BLaER1 (cell line): ENCODE results near the gene C8G.
A peak's percentile ranks its signal among the peaks of the same experiment; 100 is the strongest.

Experiments
- H3K27ac ChIP-seq: shearing (Covaris generic); formaldehyde crosslinking; 2 replicates; pipeline ENCODE4 v1.8.1; 2022
- H3K27me3 ChIP-seq: shearing (Covaris generic); formaldehyde crosslinking; 2 replicates; pipeline ENCODE4 v1.8.1; 2022
- H3K36me3 ChIP-seq: shearing (Covaris generic); formaldehyde crosslinking; 2 replicates; pipeline ENCODE4 v1.8.1; 2022
- H3K4me1 ChIP-seq: shearing (Covaris generic); formaldehyde crosslinking; 2 replicates; pipeline ENCODE4 v1.8.1; 2022
- H3K4me2 ChIP-seq: shearing (Covaris generic); formaldehyde crosslinking; 2 replicates; pipeline ENCODE4 v1.8.1; 2022
- H3K4me3 ChIP-seq: shearing (Covaris generic); formaldehyde crosslinking; 2 replicates; pipeline ENCODE4 v1.8.1; 2022
- H3K9ac ChIP-seq: shearing (Covaris generic); formaldehyde crosslinking; 2 replicates; pipeline ENCODE4 v1.8.1; 2022
- H3K9me3 ChIP-seq: shearing (Covaris generic); formaldehyde crosslinking; 2 replicates; pipeline ENCODE4 v1.8.1; 2022
- H4K20me1 ChIP-seq: shearing (Covaris generic); formaldehyde crosslinking; 2 replicates; pipeline ENCODE4 v1.8.1; 2022
- Cebpa-rat ChIP-seq: shearing (Covaris generic); IDR thresholded peaks from 2 replicates; pipeline ENCODE4 v1.8.1; 2022

C8G gene

GRCh38 chr9:136973618-136974617 is 28.9 kb downstream of the C8G start:
- Histone ChIP-seq H3K4me2 (peak overlapping the region; percentile 70; the same call in 1 of the 2 replicates), H3K4me3 (no peak overlapping the region), H3K36me3 (no peaks in the 10 kb centered on the region), H4K20me1 (no peaks in the 10 kb centered on the region), H3K9ac (no peak overlapping the region), H3K4me1 (peaks cover 54% of the 10 kb centered on the region), H3K27ac (no peak overlapping the region), H3K27me3 (no peaks in the 10 kb centered on the region), H3K9me3 (no peaks in the 10 kb centered on the region)
- TF ChIP-seq Cebpa-rat = no peak

GRCh38 chr9:136974817-136975535 is 29.9 kb downstream of the C8G start:
- TF ChIP-seq Cebpa-rat = no peak
- no peak overlapping the region for H3K4me3 ChIP-seq
- no peak overlapping the region for H3K27ac ChIP-seq
- no peaks in the 10 kb centered on the region for H3K27me3 ChIP-seq
- H3K9me3 ChIP-seq = no peaks in the 10 kb centered on the region
- H3K4me2 ChIP-seq = peak overlapping the region; percentile 70
- no peaks in the 10 kb centered on the region for H4K20me1 ChIP-seq
- H3K4me1 ChIP-seq = peaks cover 62% of the 10 kb centered on the region
- no peak overlapping the region for H3K9ac ChIP-seq
- no peaks in the 10 kb centered on the region for H3K36me3 ChIP-seq

GRCh38 chr9:136975644-136976043 is 30.6 kb downstream of the C8G start:
- Histone ChIP-seq H3K9me3 (no peaks in the 10 kb centered on the region), H3K9ac (no peak overlapping the region), H3K4me1 (peaks cover 57% of the 10 kb centered on the region), H3K4me2 (peak overlapping the region; percentile 70), H3K4me3 (no peak overlapping the region), H4K20me1 (no peaks in the 10 kb centered on the region), H3K36me3 (no peaks in the 10 kb centered on the region), H3K27me3 (no peaks in the 10 kb centered on the region), H3K27ac (0 out of 2 replicates have a peak overlapping the region, but pooled peaks have one; percentile 13)
- TF ChIP-seq Cebpa-rat = no peak

GRCh38 chr9:136977223-136977622 is 32.2 kb downstream of the C8G start, which contains the start of gene PTGDS:
PTGDS (plus strand) TSS chr9:136977504; CDS start chr9:136977579, 75 bp downstream.
- Histone ChIP-seq H3K9me3 (no peaks in the 10 kb centered on the region), H3K36me3 (no peaks in the 10 kb centered on the region), H3K27me3 (peaks cover 2% of the 10 kb centered on the region; the same call in 1 of the 2 replicates), H3K4me1 (peaks cover 43% of the 10 kb centered on the region), H3K4me2 (peak within 1 kb of the TSS; percentile 70), H3K27ac (no peak within 1 kb of the TSS), H3K4me3 (no peak within 1 kb of the TSS), H4K20me1 (no peaks in the 10 kb centered on the region), H3K9ac (no peak within 1 kb of the TSS)
- no peak for TF ChIP-seq Cebpa-rat

GRCh38 chr9:136977649-136978072 is 32.6 kb downstream of the C8G start:
- no peak overlapping the region for H3K27ac ChIP-seq
- H3K9me3 ChIP-seq = no peaks in the 10 kb centered on the region
- no peaks in the 10 kb centered on the region for H4K20me1 ChIP-seq
- no peaks in the 10 kb centered on the region for H3K36me3 ChIP-seq
- no peak overlapping the region for H3K9ac ChIP-seq
- no peak overlapping the region for H3K4me2 ChIP-seq
- no peak overlapping the region for H3K4me3 ChIP-seq
- no peak for TF ChIP-seq Cebpa-rat
- peaks cover 6% of the 10 kb centered on the region for H3K27me3 ChIP-seq
- H3K4me1 ChIP-seq = peaks cover 43% of the 10 kb centered on the region

GRCh38 chr9:136978073-136978864 is 33.2 kb downstream of the C8G start:
- no peaks in the 10 kb centered on the region for H3K36me3 ChIP-seq
- H3K4me1 ChIP-seq = peaks cover 46% of the 10 kb centered on the region
- TF ChIP-seq Cebpa-rat = no peak
- H3K4me2 ChIP-seq = no peak overlapping the region
- peaks cover 12% of the 10 kb centered on the region for H3K27me3 ChIP-seq
- H3K9me3 ChIP-seq = no peaks in the 10 kb centered on the region
- no peaks in the 10 kb centered on the region for H4K20me1 ChIP-seq
- no peak overlapping the region for H3K9ac ChIP-seq
- no peak overlapping the region for H3K4me3 ChIP-seq
- no peak overlapping the region for H3K27ac ChIP-seq

- Histone ChIP-seq H3K9ac (no peak overlapping the region), H3K36me3 (no peaks in the 10 kb centered on the region), H3K4me1 (peaks cover 53% of the 10 kb centered on the region), H3K4me2 (peak overlapping the region; percentile 45), H3K4me3 (no peak overlapping the region), H3K27ac (no peak overlapping the region), H4K20me1 (no peaks in the 10 kb centered on the region), H3K9me3 (no peaks in the 10 kb centered on the region), H3K27me3 (peaks cover 20% of the 10 kb centered on the region)
- TF ChIP-seq Cebpa-rat = no peak
These were observed 34.0 kb downstream of the C8G start for GRCh38 chr9:136978865-136979544.

- Histone ChIP-seq H3K27ac (no peak overlapping the region), H3K4me3 (no peak overlapping the region), H3K36me3 (no peaks in the 10 kb centered on the region), H3K9me3 (no peaks in the 10 kb centered on the region), H3K4me2 (peak overlapping the region; percentile 45), H4K20me1 (no peaks in the 10 kb centered on the region), H3K9ac (no peak overlapping the region), H3K4me1 (peaks cover 45% of the 10 kb centered on the region), H3K27me3 (peaks cover 30% of the 10 kb centered on the region)
- no peak for TF ChIP-seq Cebpa-rat
These were observed 34.9 kb downstream of the C8G start for GRCh38 chr9:136979769-136980587.
